Activated T-helper 9 cell treated with anti-CD3 and anti-CD28 coated beads, Interleukin-2, amount 50 U/mL, for 16 hours (primary cell): Measurements from ENCODE around the gene FER.
"Not testable (repeated sequence)": the region's sequence is repeated elsewhere in the genome, so short reads cannot be mapped to it uniquely, and the experiment has no call there.

ENCODE experiments used
- DNase-seq: peaks from one replicate; pipeline ENCODE4 v3.0.0-alpha.2; 2020; ENCODE audit warnings: low read depth

FER gene

DNA sequence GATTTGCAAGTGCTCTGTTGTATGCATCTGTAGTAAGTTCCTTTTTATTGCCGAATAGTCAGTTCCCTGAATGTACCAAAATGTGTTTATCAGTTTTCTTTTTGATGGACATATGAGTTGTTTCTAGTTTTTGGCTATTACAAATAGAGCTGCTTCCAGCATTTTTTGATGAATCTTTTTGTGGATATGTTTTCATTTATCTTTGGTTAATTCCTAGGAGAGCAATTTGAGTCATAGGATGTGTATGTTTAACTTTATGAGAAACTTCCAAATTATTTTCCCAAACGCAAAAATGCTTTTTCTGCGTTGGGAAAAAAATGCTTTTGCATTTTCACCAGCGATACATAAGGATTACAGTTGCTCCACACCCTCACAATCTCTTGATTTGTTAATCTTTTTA lies 287.7 kb downstream of the FER start:
- no peak for DNase-seq

DNA sequence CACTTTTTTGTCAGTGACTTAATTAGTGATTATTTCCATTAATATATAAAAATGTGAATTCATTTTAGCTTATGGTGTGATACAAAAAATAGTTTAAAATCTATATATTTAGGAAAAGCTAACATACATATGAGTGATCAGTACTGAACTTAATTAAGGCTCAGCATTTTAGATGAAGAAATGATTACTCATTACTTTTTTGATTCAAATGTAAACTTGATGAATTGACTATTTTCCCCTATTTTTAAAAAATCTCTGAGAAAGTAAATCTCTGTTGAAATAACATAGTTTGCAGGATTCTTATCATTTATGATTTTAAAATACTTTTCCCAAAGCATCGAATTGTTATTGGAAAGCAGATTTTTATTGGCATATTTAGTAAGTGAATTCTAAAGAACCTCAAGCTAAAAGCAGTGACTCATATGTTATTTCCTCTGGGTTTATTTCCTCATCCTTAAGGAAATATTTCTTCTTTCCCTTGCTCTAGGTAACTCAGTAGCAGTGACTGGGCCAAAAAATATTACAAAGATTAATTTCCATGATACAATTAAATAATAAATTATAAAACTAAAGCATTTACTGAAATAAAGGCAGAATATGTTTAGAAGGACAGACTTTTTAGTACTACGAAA lies 290.6 kb downstream of the FER start:
- DNase-seq: no peak

DNA sequence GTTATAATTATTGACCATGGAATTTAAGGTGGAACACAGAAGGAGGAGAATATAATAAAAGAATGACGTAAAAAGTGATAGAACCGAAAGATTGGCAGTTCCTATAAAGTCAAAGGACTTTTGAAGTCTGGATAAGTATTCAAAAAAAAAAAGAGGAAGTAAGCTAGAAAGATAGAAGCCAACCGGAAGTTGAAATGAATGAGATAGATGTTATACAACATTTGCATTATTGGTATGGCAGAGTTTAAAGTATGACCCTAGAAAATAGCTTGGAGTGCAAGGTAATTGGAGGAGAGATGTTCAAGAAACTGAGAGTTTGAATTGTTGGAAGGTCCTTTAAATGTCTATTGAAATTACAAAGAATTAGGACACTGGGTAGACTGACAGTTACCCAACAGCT lies 293.6 kb downstream of the FER start:
- no peak for DNase-seq

DNA sequence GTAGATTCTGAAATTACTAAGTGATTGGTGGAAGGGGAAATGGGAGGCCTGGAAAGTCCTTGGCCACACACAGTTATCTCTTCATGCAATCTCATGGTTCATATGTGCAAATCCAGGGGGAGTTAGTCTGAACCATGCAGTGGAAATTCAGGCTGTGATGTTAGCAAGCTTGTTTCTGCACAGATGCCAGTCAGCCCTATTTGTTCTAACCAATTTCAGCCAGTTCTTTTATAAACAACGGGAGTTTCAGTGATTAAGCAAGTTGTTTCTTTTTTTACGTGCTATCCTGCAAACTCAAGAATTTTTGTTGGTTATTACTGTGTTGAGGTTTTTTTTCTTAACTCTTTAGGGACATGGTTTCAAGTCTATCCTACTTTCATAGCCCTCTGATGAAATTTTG lies 298.0 kb downstream of the FER start:
- no peak for DNase-seq

DNA sequence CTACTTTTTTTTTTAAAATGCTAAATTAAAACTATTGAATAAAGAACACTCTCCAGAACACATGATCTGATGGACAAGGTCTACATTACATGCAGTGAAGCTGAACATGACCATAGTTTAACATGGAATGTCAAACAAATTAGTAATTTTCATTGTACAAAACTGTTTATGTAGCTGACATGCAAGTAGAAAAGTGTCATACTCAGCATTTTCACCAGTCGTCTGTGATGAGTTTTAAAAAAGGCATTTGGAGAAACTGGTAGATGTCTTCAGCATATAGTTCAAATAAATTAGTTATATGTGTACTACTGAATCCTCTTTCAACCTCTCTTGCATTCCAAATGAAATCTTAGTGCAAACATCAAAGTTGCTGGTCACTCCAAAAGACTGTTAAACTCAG lies 301.9 kb downstream of the FER start:
- DNase-seq: no peak

DNA sequence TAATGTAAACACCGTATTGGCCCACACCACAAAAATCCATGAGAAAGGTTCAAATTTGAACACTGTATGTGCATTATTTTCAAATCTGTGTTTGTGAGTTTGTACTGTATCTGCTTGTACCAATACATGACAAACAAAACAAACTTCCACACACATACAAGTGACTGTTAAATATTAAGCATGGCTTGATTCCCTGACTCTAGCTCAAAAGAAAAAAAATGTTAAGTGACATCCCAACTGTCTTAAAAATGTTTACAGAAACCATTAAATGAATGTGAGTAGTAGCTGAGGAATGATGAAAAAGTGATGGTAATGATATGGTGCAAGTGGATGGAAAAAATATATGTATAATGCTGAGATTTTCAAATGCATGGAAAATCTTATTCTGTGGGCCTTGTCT lies 302.6 kb downstream of the FER start:
- DNase-seq: not testable (repeated sequence)

DNA sequence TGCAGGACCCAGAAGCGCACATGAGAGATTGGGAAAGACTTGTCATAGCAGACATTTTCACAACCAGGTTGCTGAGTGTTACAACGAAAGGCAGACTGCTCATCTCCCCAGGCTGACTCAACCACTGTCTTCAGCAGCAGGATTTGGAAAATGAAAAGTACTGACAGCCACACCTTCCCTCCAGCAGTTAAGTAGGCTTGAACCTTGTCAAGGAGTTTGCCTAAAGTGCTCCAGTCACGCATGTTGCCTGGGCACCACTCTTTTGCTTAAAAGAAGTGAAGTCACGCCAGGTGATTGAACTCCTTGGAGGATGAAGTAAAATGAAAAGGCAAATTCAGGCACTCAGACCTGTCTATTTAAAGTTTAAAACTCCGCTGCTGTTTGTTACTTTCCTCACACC lies 304.5 kb downstream of the FER start:
- not testable (repeated sequence) for DNase-seq

DNA sequence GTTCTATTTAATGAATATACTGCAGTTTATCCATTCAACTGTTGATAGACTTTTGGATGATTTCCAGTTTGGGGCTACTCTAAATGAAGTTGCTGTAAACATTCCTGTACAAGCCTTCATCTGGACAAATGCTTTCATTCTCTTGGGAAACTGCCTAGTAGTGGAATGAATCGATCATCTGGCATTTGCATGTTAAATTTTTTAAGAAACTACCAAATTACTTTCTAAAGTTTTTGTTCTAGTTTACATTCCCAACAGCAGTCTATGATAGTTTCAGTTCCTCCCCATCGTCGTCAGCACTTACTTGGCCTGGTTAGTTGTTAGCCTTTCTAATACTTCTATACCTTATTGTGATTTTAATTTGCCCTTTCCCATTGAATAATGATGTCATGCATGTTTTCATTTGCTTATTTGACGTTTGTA lies 306.3 kb downstream of the FER start:
- DNase-seq: no peak

DNA sequence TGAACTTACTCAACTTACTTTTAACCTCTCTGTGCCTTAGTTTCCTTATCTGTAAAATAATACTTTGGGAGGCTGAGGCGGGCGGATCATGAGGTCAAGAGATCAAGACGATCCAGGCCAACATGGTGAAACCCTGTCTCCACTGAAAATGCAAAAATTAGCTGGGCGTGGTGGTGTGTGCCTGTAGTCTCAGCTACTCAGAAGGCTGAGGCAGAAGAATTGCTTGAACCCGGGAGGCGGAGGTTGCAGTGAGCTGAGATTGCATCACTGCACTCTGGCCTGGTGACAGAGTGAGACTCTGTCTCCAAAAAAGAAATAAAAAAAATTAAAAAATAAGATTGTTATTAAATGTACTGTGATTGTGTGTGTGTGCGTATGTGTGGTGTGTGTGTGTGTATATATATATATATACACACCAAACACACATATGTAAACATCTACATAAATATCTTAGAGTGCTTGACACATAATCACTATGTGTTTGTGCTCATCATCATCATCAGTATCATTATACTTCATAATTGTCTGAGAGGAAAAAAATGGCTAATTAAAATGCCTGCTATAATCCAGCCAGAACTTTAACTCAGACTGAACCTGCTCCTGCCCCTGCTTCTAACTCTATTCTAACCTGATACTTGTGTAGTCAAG lies 312.8 kb downstream of the FER start:
- DNase-seq: no peak

DNA sequence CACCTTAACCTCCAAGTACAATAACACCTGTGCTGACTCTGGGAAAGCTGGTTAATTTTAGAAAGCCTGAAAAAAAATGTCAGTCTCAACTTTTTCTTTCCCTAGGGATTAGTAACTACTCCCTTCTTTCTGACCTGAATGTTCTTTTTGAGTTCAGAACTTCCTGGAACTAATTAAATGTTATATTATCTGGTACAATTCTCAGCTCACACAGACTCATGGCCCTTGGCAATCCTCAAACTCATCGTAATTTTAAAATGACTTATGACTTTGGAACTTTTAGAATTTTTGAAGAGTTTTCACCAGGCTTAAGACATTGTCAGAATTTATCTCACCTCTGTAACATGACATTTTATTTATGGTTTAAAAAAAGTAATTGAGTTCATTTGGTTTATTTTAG lies 315.0 kb downstream of the FER start:
- DNase-seq: no peak

DNA sequence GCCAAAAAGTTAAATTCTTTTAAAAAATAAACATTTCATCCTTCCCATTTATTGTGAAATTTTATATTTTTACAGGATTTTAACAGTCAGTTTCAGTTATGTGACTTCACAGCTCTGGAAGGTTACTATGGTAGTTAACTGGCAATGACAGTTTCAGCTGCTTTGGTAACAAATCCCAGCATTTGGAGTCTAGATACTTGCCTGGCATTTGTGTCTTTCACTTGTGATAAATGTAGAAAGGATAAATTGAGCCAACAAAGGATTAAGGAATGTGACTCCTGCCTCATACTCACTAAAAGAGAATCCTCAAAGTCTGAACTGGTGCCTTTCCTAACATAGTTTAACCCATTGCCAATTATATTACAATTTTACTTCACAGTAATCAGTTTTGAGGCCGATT lies 315.5 kb downstream of the FER start:
- no peak for DNase-seq

DNA sequence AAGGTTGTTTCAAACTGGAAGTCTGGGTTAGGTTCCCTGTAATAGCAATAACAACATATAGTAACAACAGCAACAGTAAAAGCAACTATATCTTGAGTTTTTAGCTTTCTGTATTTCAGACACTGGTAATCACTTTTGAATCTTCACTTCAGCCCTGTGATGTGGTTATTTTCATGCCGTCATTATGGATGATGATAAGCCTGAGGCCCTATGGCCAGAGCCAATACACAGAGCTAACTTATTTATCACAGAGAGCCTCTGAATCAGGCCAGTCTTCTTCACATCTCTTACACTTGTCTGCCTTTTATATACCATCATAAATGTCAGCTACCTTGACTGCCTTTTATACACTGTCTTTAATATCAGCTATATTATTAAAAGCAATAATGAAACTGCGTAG lies 329.0 kb downstream of the FER start:
- DNase-seq: no peak

DNA sequence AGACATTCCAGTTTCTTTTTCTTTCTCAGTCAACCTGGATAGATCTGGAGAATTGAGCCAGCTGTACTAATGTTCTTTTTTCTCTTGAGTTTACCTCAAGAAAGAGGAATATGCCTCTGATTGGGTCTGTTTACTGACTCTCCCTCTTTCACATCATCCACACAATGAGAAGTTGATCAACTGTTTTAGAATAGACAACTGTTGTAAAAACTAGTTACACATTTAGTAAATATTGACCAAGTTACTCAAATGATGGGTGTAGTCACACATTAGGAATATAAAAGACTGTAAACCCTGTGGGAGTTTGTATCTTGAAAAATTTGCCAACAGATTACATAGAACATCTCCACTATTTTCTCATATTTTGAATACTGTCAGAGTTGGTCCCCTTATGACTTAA lies 330.8 kb downstream of the FER start:
- DNase-seq: no peak

DNA sequence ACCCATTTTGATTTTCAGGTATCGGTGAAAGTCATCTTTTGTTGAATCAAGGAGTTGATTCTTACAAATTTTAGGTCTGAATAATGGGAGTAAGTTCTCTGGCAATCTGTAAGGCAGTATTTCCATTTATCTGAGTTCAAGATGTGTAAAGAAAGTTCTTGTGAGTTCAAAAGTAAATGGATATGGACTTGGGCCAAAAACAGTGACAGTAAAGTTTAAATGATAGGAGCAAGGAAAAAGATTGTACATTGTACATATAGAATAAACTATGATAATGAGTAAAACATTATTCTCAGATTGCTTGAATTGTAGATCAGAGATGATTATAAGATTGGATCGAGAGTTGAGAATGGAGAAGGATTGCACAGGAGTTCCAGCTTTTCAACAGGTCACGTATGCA lies 332.8 kb downstream of the FER start:
- no peak for DNase-seq

DNA sequence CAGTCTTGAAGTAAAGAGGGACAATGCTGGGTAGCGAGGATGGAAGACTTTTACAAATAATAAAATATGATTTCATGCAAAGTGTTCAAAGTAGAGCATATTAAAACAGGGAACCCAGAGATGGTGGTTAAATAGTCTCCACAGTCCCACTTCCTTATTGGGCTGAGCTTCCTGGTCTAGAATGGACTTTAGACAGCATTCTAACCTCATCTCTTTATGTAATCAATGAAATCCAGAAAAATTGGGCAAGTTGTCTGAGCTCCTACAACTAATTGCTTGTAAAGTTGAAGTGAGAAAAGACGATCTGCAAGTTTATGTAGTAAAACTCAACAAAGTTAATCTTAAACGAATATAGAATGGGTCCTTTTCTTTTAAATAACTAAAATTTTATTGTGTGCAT lies 333.2 kb downstream of the FER start:
- DNase-seq: no peak

DNA sequence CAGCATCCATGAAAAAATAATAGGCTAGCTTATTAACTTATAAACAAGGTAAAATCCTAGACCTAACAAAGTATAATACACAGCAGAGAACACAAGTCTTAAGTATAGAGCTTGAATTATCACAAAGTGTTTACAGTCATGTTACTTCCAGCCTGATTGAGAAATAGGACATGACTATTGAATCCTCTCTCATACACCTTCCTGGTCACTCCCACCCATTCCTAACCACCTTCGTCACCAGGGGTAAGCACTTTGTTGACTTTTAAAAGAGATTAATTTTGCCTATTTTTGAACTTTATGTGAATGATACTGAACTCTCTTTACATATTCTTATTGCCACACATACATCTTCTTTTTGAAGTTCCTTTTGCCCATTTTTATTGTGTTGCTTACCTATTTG lies 336.2 kb downstream of the FER start:
- DNase-seq: no peak

DNA sequence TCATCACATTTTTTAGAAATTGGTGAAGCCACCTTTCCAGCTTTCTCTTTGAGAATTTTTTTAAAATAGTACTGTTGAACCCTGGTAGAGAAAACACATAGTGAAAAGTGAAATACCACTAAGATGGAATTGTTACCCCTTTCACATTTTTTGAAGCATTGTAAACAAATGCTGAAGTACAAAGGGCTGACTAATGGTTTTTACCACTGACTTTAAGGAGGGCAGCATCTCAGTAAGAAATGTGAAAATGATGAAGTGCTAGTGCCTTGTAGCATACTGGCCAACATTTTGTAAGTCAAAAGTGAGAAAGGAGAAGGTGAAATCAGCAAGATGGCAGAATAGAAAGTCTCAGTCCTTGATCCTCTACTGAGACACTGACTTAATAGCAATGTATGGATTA lies 341.5 kb downstream of the FER start:
- no peak for DNase-seq

DNA sequence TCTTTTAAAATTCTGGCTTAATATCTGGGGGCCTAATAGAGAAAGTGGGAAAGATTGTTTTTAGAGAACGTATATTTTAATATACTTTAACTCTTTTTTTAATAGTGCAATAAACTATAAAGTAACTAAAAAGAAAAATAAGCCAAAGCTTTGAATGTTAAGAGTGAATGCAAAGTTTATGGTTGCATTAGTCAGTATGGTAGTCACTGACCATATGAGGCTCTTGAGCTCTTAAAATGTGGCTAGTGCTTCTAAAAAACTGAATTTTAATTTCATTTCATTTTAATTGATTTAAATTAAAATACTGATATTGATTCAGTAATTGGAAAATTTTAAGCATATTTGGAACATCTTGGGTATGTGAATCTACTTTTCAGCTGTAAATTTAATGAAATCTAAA lies 351.4 kb downstream of the FER start:
- no peak for DNase-seq

DNA sequence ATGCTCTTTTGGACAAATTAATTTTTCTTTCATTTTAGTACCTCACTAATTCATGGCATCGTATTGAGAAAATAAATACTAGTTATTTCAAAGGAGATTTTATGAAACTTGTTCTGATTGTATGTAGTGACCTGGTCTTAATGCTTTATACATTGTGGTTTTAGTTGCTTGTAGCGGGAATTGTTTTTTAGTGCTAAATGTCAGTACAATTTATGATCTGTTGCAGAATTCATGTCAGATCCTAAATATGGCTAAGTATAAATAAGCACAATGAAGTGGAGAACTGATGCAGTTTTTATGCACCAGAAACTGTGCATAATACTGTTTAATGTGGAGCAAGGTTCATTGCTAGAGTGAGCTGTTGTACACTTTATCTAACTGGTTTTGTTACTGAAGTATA lies 353.3 kb downstream of the FER start:
- DNase-seq: no peak

DNA sequence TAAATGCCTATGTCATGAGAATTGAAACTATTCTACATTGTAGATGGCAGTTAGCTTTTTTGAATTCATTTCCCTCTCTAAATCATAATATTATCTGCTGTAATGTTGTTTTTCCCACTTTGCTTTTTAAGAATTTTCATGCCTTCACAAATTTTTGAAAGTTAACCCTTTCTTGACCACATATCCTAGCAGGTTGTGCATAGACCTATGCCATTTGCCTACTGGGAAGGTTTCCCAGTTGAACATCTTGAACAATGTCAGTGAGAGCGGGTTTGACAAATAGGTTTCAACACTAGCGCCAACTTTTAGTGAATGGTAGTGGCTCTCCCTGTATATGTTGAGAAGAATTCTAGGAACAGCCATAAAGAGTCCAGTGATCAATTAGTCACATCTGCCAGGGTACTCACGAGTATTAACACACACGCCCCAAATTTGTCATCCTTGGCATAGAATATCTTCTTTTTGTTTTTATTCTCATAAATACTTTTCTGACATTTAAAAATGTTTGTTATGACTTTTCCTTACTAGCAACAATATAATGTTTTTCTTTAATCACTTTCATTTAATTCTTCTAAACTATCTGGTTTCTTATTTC lies 354.5 kb downstream of the FER start:
- DNase-seq: no peak

DNA sequence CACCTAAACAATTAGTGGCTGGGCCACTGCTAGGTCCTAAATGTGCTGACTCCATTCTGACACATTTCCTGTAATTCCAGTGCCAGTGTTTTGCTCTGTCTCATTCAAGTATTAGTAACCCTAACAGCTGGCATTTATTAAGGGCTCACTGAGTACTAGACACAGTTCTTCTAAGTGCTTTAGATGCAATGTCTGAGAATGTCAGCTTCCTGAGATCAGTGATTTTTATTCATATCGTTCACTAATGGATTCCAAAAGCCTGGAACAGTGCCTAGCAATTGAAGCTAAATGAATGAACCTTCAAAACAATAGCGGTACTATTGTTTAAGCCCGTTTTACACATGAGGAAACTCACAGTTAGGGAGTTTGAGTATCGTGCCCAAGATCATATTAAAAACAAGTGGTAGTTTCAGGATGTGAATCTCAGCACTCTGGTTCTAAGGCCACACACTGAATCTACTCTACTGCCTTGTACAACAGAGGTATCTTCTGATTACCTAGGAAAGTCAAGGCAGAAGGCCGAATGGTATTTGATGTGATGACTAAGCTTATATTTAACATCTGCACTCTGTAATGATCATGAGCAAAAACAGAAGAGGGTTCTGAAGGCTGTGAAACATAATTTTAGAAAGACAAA lies 358.1 kb downstream of the FER start:
- no peak for DNase-seq

DNA sequence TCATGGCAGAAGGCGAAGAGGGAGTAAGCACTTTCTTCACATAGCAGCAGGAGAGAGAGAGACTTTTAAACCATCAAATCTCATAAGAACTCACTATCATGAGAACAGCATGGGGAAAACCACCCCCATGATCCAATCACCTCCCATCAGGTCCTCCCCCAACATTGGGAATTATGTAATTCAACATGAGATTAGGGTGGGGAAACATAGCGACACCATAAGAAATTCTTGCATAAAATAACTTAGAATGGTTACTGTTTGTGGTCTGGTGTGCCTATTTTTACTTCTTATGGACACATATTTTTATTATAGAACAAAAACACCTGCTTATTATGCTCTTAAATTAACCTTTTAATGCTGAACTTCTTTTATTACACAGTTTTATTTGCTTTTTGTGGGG lies 364.0 kb downstream of the FER start:
- DNase-seq: no peak

DNA sequence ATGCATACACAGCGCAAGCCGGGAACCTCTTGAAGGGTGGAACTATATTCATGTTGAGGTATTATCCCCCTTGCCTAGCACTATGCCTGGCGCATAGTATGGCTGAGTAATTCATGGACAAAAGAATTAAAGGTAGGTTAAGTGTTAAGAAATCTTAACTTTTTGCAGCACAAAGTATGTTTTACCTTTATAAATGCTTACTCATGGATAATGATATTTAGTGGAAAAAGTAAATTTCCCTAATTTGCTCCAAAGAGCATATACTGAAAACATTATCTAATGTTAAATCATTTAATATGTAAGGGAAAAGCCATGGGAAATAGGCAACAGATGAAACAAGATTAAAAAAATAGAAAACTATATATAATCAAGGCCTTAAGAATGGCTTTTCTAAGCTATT lies 365.9 kb downstream of the FER start:
- no peak for DNase-seq

DNA sequence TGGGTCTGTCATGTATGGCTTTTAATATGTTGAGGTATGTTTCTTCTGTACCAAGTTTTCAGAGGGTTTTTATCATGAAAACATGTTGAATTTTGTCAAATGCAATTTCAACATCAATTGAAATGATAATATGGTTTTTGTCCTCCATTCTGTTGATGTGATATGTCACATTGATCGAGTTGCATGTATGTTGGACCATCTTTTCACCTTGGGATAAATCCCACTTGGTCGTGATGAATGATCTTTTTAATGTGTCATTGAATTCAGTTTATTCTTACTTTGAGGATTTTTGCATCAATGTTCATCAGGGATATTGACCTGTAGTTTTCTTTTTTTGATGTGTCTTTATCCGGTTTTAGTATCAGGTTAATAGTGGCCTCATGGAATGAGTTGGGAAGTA lies 373.5 kb downstream of the FER start:
- DNase-seq: no peak
